ENCODE data around the gene THAP3.

DNA sequence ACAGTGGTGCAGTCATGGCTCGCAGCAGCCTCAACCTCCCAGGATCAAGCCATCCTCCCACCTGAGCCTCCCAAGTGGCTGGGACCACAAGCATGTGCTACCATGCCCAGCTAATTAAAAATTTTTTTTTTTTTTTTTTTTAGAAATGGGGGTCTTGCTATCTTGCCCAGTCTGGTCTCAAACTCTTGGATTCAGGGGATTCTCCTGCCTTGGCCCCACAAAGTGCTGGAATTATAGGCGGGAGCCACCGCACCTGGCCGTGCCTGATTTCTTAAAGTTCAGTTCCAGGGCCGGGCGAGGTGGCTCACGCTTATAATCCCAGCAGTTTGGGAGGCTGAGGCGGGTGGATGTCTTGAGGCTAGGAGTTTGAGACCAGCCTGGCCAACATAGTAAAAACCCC, 6.4 kb downstream of the THAP3 start:
- TF ChIP-seq, protein P1, sequence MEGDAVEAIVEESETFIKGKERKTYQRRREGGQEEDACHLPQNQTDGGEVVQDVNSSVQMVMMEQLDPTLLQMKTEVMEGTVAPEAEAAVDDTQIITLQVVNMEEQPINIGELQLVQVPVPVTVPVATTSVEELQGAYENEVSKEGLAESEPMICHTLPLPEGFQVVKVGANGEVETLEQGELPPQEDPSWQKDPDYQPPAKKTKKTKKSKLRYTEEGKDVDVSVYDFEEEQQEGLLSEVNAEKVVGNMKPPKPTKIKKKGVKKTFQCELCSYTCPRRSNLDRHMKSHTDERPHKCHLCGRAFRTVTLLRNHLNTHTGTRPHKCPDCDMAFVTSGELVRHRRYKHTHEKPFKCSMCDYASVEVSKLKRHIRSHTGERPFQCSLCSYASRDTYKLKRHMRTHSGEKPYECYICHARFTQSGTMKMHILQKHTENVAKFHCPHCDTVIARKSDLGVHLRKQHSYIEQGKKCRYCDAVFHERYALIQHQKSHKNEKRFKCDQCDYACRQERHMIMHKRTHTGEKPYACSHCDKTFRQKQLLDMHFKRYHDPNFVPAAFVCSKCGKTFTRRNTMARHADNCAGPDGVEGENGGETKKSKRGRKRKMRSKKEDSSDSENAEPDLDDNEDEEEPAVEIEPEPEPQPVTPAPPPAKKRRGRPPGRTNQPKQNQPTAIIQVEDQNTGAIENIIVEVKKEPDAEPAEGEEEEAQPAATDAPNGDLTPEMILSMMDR (IDR thresholded peaks at IDR 0.05), result no peak
- no peak for TF ChIP-seq POLR2AphosphoS5 (IDR thresholded peaks at IDR 0.05)
- TF ChIP-seq POLR2A (IDR thresholded peaks at IDR 0.05), result no peak
- TF ChIP-seq EP300 (IDR thresholded peaks at IDR 0.05), result no peak

Measured in gastroesophageal sphincter (tissue), 3 donors.